Skeletal muscle tissue (tissue), 4 donors: ENCODE data around the gene GJD3. TPM values are rescaled to one million over a fixed set of nuclear protein-coding genes. Genes with fewer than 3 reads are reported as not detected.

Experiments
- H3K27ac ChIP-seq: one replicate; pipeline ENCODE4 v1.7.0; 2013; ENCODE audit warnings: mild to moderate bottlenecking, low read depth, low read length, inconsistent platforms
- H3K27me3 ChIP-seq, 3 donors: one replicate each; pipeline ENCODE4 v1.7.0; 2013; ENCODE audit warnings: low read length in 3 of 3; ENCODE audit not compliant: control insufficient read depth in 3 of 3, insufficient read depth in 3 of 3
- H3K36me3 ChIP-seq, 3 donors: one replicate each; pipeline ENCODE4 v1.7.0; 2013; ENCODE audit warnings: low read length in 3 of 3; ENCODE audit not compliant: control insufficient read depth in 3 of 3, insufficient read depth in 3 of 3
- H3K4me1 ChIP-seq, 3 donors: one replicate each; pipeline ENCODE4 v1.7.0; 2013; ENCODE audit warnings: low read length in 3 of 3, mild to moderate bottlenecking in 3 of 3; ENCODE audit not compliant: control insufficient read depth in 3 of 3, insufficient read depth in 3 of 3
- H3K4me3 ChIP-seq, 3 donors: one replicate each; pipeline ENCODE4 v1.7.0; 2013; ENCODE audit warnings: low read length in 3 of 3
- H3K9ac ChIP-seq, 3 donors: one replicate each; pipeline ENCODE4 v1.7.0; 2013; ENCODE audit warnings: low read length in 3 of 3, mild to moderate bottlenecking in 3 of 3, moderate library complexity in 2 of 3, low read depth in 1 of 3
- H3K9me3 ChIP-seq, 3 donors: one replicate each; pipeline ENCODE4 v1.7.0; 2013; ENCODE audit warnings: low read length in 3 of 3; ENCODE audit not compliant: control insufficient read depth in 3 of 3
- total RNA-seq: library from RNA; depleted of rRNA; stranded (reverse); fragments of >200 nt; gene quantifications from one replicate; pipeline ENCODE4 v1.2.3, GENCODE V29; 2014
- donor health status: Osteomylitis.

Gene GJD3
- total RNA-seq, 1 donor from 2014 or later = 0.52 TPM

DNA sequence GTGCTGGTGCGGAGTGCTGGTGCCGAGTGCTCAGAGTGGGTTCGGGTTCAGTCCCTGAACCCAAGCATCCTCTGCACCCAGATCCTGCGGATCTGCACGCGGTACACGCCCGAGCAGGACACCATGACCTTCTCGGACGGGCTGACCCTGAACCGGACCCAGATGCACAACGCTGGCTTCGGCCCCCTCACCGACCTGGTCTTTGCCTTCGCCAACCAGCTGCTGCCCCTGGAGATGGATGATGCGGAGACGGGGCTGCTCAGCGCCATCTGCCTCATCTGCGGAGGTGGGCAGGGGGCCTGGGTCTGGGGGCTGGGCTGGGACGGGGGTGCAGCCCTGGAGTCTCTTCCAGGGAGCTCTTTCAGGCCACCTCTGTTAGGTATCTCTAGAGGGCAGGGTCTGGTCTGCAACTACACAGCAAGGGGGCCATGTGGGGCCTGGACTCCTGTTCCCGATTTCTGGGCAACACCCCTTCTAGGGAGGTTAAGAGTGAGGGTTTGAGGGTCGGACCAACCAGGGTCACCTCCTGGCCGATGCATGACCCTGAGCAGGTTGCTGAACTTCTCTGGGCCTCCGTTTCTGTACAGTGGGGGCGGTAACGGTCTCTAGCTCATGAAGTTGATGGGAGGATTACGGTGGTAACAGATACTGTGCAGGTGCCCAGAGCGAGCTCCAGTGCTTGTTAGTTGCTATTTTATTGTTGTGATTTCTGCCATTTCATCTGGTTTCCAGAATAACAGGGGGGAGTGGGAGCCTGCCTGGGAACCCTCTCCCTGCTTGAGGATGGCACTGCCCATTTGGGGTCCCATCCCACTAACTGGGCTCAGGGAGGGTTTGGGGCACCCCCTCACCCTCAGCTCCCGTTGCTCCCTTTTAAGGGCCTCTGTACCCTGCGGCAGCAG, 10.1 kb downstream of the GJD3 start:
- H3K4me1 ChIP-seq = peaks cover 33 to 40% (median 37%) of the 10 kb centered on the region in 3 donors
- H3K27me3 ChIP-seq = no peaks in the 10 kb centered on the region
- no peak overlapping the region for H3K27ac ChIP-seq
- no peaks in the 10 kb centered on the region for H3K9me3 ChIP-seq
- peaks cover 39 to 49% (median 49%) of the 10 kb centered on the region in 3 donors for H3K36me3 ChIP-seq
- H3K9ac ChIP-seq = peak overlapping the region in 1 of 3 donors; percentile 62
- peak overlapping the region in 1 of 3 donors; percentile 13 for H3K4me3 ChIP-seq

DNA sequence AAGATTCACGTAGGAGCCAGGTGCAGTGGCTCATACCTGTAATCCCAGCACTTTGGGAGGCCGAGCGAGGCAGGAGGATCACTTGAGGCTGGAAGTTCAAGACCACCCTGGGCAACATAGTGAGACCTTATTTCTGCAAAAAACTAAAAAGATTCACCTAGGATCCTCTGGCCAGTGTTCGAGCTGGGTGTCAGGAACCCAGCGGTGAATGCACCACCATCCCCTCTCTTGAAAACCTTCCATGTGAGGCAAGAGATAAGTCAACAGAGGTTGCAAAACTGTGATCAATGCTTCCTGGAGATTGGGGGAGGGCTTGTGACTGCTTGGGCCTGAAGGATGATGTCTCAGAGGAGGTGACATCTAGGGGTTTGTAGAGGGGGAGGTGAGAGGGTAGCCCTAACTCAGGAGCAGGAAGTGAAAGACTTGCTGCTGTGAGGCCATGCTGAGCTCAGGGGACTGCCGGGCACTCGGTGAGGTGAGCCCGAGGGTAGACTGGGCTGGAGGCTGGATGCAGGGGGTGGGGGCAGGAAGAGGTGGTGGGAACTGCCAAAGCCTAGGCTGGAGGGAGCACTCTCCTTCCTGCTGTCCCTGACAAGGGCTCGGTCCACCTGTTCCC, 11.7 kb downstream of the GJD3 start:
- no peak overlapping the region for H3K9ac ChIP-seq
- H3K9me3 ChIP-seq = no peaks in the 10 kb centered on the region
- H3K27ac ChIP-seq = no peak overlapping the region
- peaks cover 44 to 60% (median 56%) of the 10 kb centered on the region in 3 donors for H3K36me3 ChIP-seq
- H3K4me1 ChIP-seq = peaks cover 45 to 56% (median 52%) of the 10 kb centered on the region in 3 donors
- H3K27me3 ChIP-seq = no peaks in the 10 kb centered on the region
- no peak overlapping the region for H3K4me3 ChIP-seq

DNA sequence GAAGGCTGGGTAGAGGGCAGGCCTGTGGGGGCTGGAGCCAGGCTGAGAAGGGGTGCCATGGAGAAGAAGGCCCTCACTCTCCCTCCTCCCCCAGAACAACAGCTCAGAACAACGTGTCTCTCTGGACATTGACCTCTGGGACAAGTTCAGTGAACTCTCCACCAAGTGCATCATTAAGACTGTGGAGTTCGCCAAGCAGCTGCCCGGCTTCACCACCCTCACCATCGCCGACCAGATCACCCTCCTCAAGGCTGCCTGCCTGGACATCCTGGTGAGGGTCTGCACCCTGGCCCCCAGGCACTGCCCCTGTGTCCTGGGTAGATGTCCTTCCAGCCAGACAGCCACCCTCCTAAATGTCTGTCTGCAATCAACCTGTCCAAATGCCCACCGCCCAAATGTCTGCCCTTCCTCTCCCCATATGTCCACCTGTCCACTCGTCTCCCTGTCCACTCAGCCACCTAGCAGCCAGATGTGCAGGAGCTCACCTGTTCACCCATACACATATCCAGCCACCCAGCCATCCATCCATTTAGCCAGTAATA, 12.2 kb downstream of the GJD3 start:
- Histone ChIP-seq H3K9me3 (no peaks in the 10 kb centered on the region), H3K9ac (peak overlapping the region in 2 of 3 donors; percentile 0 to 25), H3K4me1 (peaks cover 49 to 62% (median 58%) of the 10 kb centered on the region in 3 donors), H3K27me3 (no peaks in the 10 kb centered on the region), H3K27ac (no peak overlapping the region), H3K4me3 (no peak overlapping the region), H3K36me3 (peaks cover 44 to 60% (median 56%) of the 10 kb centered on the region in 3 donors)

DNA sequence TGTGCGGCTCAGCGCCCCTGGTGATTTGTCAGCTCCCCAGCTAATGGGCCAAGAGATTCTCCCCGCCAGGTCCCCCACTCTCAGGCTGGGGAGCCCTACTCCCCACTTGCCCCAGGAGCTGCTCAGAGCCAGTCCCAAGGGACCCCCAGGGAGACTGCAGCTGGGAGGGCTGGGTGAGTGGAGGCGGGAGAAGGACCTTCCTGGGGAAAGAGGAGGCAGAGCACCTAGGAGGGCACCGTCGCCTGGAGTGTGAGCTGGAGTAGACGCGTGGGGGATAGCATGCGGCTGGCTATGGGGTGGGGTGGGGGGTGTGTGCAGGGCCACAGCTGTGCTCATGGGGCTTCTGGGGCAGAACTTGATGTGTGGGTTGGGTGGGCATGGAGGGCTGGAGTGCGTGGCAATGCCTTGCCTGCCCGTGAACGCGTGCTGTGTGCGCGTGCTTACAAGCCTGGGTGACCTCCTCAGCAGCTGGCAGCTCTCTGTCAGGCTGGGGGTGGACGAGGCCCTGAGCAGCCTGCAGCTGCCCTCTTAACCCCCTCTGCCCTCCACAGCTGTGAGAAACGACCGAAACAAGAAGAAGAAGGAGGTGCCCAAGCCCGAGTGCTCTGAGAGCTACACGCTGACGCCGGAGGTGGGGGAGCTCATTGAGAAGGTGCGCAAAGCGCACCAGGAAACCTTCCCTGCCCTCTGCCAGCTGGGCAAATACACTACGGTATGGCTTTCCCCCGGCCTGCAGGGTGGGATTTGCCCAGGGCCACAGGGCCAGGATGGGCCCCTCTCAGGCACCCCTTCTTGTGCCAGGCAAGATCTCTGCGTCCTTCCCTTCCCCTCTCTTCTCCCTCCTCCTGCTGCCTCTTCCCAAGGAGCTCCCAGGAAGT, 12.9 kb downstream of the GJD3 start:
- Histone ChIP-seq H3K9ac (peak overlapping the region in 2 of 3 donors; percentile 0 to 25), H3K27me3 (no peaks in the 10 kb centered on the region), H3K27ac (no peak overlapping the region), H3K9me3 (no peaks in the 10 kb centered on the region), H3K4me1 (peaks cover 56 to 69% (median 65%) of the 10 kb centered on the region in 3 donors), H3K4me3 (no peak overlapping the region), H3K36me3 (peaks cover 44 to 60% (median 56%) of the 10 kb centered on the region in 3 donors)

DNA sequence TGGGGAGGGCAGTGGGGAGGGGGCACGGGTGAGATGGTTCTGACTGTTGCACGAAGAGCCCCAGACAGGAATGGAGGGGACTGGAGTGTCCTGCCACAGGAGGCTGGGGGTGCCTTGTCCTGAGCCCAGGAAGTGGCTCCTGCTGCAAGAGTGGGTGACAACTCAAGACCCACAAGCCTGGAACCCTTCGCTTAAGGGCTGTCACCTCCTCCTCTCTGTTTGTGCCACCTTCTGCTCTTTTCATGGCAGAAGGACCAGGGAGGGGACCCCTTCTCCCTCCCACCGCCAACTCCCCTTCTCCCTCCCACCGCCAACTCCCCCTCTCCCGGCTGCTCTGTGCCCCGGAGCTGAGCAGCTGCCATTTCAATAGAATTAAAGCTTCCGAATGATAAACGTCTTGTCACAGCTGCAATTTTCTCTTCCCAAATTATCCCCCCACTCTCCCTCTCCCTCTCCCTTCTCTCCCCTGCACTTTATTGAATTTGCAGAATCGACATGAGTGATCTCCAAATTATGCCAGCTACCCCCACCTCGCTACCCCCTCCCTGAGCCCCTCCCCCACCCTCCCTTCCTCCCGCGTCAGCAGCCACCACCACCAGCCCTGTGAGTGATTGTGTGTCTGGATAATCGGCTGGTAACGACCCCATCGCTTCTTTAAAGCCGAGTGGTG, 13.7 kb downstream of the GJD3 start:
- H3K4me3 ChIP-seq = no peak overlapping the region
- H3K9me3 ChIP-seq = no peaks in the 10 kb centered on the region
- H3K4me1 ChIP-seq = peaks cover 64 to 75% (median 72%) of the 10 kb centered on the region in 3 donors
- H3K36me3 ChIP-seq = peaks cover 40 to 60% (median 52%) of the 10 kb centered on the region in 3 donors
- no peaks in the 10 kb centered on the region for H3K27me3 ChIP-seq
- peak overlapping the region; percentile 23 for H3K27ac ChIP-seq
- H3K9ac ChIP-seq = peak overlapping the region in 1 of 3 donors; percentile 40

DNA sequence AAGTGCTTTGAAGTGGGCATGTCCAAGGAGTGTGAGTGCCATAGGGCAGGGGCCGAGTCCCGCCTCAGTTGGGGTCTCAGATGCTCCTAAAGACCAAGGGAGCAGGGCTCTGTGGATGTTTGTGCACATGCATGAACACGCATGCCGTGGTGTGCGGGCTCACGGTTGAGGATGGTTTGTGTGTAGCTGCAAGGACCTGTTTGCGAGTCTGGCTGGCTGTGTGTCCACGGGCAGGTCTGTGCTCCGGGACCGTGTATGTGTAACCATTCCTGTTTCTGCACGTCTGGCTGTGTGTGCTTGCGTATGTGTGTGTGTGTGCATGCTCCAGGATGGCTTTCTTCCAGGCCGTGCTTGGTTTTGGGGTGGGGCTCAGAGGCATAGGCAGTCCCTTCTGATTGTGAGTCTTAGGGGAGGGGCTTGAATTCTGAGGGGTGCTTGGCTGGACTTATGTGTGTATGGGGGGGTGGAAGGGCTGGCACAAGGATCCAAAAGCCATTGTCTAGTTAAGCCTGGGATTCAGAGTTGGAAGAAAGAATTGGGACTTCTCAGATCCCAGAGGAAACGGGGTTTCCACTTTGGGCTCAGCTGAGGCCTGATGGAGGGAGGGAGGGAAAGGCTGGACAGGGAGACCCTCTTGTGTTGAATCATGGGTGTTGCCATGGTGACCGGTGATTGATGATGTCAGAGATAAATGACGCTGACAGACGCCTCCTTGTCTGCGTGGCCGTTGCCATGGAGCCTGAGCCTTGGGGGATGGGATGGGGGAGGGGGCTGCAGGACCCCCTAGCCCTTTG, 14.4 kb downstream of the GJD3 start:
- peaks cover 33 to 53% (median 48%) of the 10 kb centered on the region in 3 donors for H3K36me3 ChIP-seq
- H3K4me3 ChIP-seq = peak overlapping the region in 1 of 3 donors; percentile 35
- H3K4me1 ChIP-seq = peaks cover 71 to 76% (median 75%) of the 10 kb centered on the region in 3 donors
- H3K27ac ChIP-seq = peak overlapping the region; percentile 23
- H3K27me3 ChIP-seq = no peaks in the 10 kb centered on the region
- H3K9me3 ChIP-seq = no peaks in the 10 kb centered on the region
- H3K9ac ChIP-seq = peak overlapping the region in 1 of 3 donors; percentile 76

DNA sequence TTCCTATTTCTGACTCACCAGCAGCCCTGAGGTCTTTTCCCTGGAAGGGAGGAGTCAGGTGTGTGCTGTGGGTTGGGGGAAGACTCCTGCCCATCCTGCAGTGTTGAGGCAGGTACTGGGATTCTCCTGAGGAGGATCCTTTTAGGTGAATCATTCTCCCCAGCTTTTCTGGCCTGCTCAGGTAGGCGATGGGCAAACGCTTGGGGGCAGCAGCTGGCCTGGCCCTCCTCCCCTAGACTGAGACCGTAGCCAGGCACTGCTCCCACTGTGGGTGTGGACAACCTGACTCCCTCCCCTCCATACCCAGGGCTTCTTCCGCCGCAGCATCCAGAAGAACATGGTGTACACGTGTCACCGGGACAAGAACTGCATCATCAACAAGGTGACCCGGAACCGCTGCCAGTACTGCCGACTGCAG, 15.1 kb downstream of the GJD3 start:
- H3K36me3 ChIP-seq = peaks cover 33 to 48% (median 44%) of the 10 kb centered on the region in 3 donors

DNA sequence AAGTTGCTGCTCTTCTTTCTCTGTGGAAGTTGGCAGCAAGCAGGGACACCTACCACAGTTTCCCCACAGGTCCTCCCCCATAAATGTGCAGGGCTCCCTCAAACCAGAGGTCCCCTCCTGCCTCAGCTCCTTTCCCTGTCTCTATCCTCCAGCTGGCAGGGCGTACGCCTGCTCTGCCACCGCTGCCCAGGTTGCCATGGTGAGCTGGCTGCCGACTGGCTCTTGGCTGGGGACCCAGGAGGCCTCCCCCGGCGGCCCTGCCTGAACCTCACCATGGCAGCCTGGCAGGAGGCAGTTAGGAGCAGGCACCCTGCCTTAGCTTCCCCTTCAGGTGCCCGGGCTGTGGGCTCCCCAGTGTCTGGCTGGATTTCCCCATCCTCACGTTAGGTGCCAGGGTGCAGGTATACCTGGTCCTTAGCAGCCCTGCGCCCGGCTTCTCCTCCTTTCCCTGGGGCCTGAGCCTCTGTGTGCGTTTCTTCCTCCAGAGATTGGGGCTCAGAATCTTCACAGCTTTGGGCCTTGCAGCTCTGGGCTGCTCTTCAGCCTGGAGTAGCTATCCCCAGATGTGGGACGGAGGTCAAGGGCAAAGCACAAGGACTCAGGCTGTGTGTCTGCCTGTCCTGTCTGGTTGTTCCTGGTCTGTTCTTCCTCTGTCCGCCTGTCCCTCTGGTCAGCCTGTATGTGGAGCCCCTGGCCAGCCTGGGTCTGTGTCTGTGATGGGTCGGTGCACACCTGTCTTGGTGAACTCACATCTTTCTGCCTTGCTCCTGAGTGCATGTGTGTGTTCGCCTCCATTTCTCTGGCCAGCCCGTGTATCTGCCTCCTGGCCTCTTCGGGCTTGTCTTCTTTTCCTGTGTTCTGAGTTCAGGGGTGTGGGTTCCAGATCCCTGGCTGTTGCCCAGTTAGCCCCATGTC, 15.7 kb downstream of the GJD3 start:
- Histone ChIP-seq H3K36me3 (peaks cover 29 to 42% (median 38%) of the 10 kb centered on the region in 3 donors), H3K4me1 (peaks cover 77 to 82% (median 81%) of the 10 kb centered on the region in 3 donors), H3K9me3 (no peaks in the 10 kb centered on the region), H3K4me3 (peak overlapping the region; percentile 34 to 54 (median 35)), H3K9ac (peak overlapping the region in 2 of 3 donors; percentile 61 to 76), H3K27me3 (no peaks in the 10 kb centered on the region), H3K27ac (peak overlapping the region; percentile 62)

More for the DNA sequence above, 15.1 kb downstream of the GJD3 start:
- H3K4me1 ChIP-seq = peaks cover 71 to 76% (median 76%) of the 10 kb centered on the region in 3 donors
- H3K27me3 ChIP-seq = no peaks in the 10 kb centered on the region
- H3K9me3 ChIP-seq = no peaks in the 10 kb centered on the region
- H3K9ac ChIP-seq = peak overlapping the region in 2 of 3 donors; percentile 61 to 76
- H3K27ac ChIP-seq = no peak overlapping the region
- peak overlapping the region in 1 of 3 donors; percentile 35 for H3K4me3 ChIP-seq
